H1 (cell line): ENCODE measurements around the gene B4GALT5. TPM values are rescaled to one million over a fixed set of nuclear protein-coding genes. Genes with fewer than 3 reads are reported as not detected.

ENCODE experiments used
- BRCA1 ChIP-seq: IDR thresholded peaks from 2 replicates; pipeline ENCODE4 v1.6.1; 2012; ENCODE audit warnings: low read depth, low read length, improper control_type of control experiment
- CHD7 ChIP-seq: fragments of 300-600 bp; sonication (generic); IDR thresholded peaks from 2 replicates; pipeline ENCODE4 v1.7.1; 2012; ENCODE audit warnings: low read length, moderate library complexity, mild to moderate bottlenecking, inconsistent platforms; ENCODE audit not compliant: insufficient replicate concordance
- CTBP2 ChIP-seq: IDR thresholded peaks from 2 replicates; pipeline ENCODE4 v1.7.0; 2011; ENCODE audit warnings: borderline replicate concordance, mild to moderate bottlenecking, moderate library complexity, mixed read lengths, low read length; ENCODE audit not compliant: insufficient read depth, insufficient read length
- EZH2 ChIP-seq: fragments of 200-600 bp; sonication (generic); IDR thresholded peaks from 2 replicates; pipeline ENCODE4 v1.7.1; 2012; ENCODE audit warnings: low read depth, mild to moderate bottlenecking, moderate library complexity, low read length, inconsistent platforms; ENCODE audit not compliant: severe bottlenecking
- GABPA ChIP-seq: IDR thresholded peaks from 2 replicates; pipeline ENCODE4 v1.6.1; 2011; ENCODE audit warnings: mild to moderate bottlenecking, low read length, moderate library complexity, borderline replicate concordance; ENCODE audit not compliant: insufficient read depth
- HDAC6 ChIP-seq: IDR thresholded peaks from one replicate; pipeline ENCODE4 v1.7.1; 2012; ENCODE audit warnings: low read depth, mild to moderate bottlenecking, inconsistent platforms, low read length, moderate library complexity
- NANOG ChIP-seq: IDR thresholded peaks from 2 replicates; pipeline ENCODE4 v1.6.1; 2011; ENCODE audit warnings: low read length, low read depth, mild to moderate bottlenecking, inconsistent platforms; ENCODE audit not compliant: insufficient read depth, poor library complexity, severe bottlenecking
- NRF1 ChIP-seq: IDR thresholded peaks from 2 replicates; pipeline ENCODE4 v1.6.1; 2011; ENCODE audit warnings: mild to moderate bottlenecking, low read depth, low read length, improper control_type of control experiment
- POLR2AphosphoS5 ChIP-seq: IDR thresholded peaks from 2 replicates; pipeline ENCODE4 v1.6.1; 2011; ENCODE audit warnings: low read depth, low read length
- RNF2 ChIP-seq: fragments of 200-900, 300-1000 bp; sonication (generic); IDR thresholded peaks from 2 replicates; pipeline ENCODE4 v1.7.1; 2016; ENCODE audit warnings: borderline replicate concordance, low read depth, mild to moderate bottlenecking, antibody characterized with exemption, low read length; ENCODE audit not compliant: poor library complexity, severe bottlenecking; ENCODE audit errors: missing control alignments
- polyA plus RNA-seq, 7 experiments: library from polyadenylated mRNA; depleted of rRNA in 3 of 7; stranded (reverse) in 5 of 7; unstranded in 2 of 7; fragments of >200 nt in 5 of 7; fragments of 200-250 nt in 2 of 7; gene quantifications; 1 replicate in 5 of 7; 2 replicates in 1 of 7; 4 replicates in 1 of 7; pipeline versions ENCODE4 v1.2.1 to v1.2.3, GENCODE V29; 2011 to 2013; ENCODE audit warnings: missing spikeins in 2 of 7, mixed read lengths in 2 of 7
- total RNA-seq: library from RNA; stranded (reverse); fragmentation: NEBNext Ultra II Directional; extraction: Animal tissue kit (Norgen Biotek cat#: 25700); gene quantifications from 2 replicates; pipeline ENCODE4 v1.2.1, GENCODE V29; 2021

B4GALT5 gene
- total and polyA plus RNA-seq, 2 of the 8 experiments (the other 6 are each of a cell fraction or from before 2014, with no cell fraction given) = 46.5 to 75.4 TPM

- TF ChIP-seq CHD7 = no peak
- TF ChIP-seq NANOG = no peak
- TF ChIP-seq HDAC6 = no peak
- TF ChIP-seq EZH2 = no peak
- TF ChIP-seq GABPA = no peak
- TF ChIP-seq POLR2AphosphoS5 = no peak
- no peak for TF ChIP-seq NRF1
- no peak for TF ChIP-seq BRCA1
- no peak for TF ChIP-seq CTBP2
- no peak for TF ChIP-seq RNF2
Observed at GRCh38 chr20:49637046-49637637, 76.5 kb downstream of the B4GALT5 start (continued).
